ENCODE data around the gene ZBTB22. TPM values are rescaled to one million over a fixed set of nuclear protein-coding genes. Genes with fewer than 3 reads are reported as not detected.
"Not testable (repeated sequence)": the region's sequence is repeated elsewhere in the genome, so short reads cannot be mapped to it uniquely, and the experiment has no call there.

ZBTB22 gene
- total RNA-seq, 4 donors from 2014 or later = 8.5 to 17.5 (median 14.8) TPM

GRCh38 chr6:33277663-33278391 is 39.7 kb downstream of the ZBTB22 start:
- H3K4me1 ChIP-seq = peaks cover 17 to 72% (median 47%) of the 10 kb centered on the region in 3 donors
- H3K4me3 ChIP-seq = peak overlapping the region; percentile 46 to 87 (median 70)
- 27 to 36% methylated on average over 7 to 10 of the region's 39 CpGs for WGBS, 2 donors
- no peaks in the 10 kb centered on the region for H3K27me3 ChIP-seq
- TF ChIP-seq POLR2A (IDR thresholded peaks at IDR 0.05) (no peak), CTCF (IDR thresholded peaks at IDR 0.05) (no peak)
- intact Hi-C loops (cut with DNase I) = no loop called here
- no peaks in the 10 kb centered on the region for H3K9me3 ChIP-seq
- no peak for DNase-seq
- peak overlapping the region; percentile 94 to 98 (median 97) for H3K27ac ChIP-seq
- H3K36me3 ChIP-seq = peaks cover 7 to 86% (median 32%) of the 10 kb centered on the region in 3 donors

GRCh38 chr6:33276864-33277662 is 40.5 kb downstream of the ZBTB22 start, which contains the start of gene B3GALT4:
B3GALT4 (plus strand) TSS chr6:33277123; CDS start chr6:33277420, 297 bp downstream.
- Histone ChIP-seq H3K27me3 (no peaks in the 10 kb centered on the region), H3K9me3 (no peaks in the 10 kb centered on the region), H3K36me3 (peaks cover 7 to 79% (median 29%) of the 10 kb centered on the region in 3 donors), H3K4me1 (peaks cover 23 to 79% (median 51%) of the 10 kb centered on the region in 3 donors), H3K4me3 (peak within 1 kb of the TSS; percentile 46 to 87 (median 70)), H3K27ac (peak within 1 kb of the TSS; percentile 94 to 98 (median 97))
- TF ChIP-seq CTCF (IDR thresholded peaks at IDR 0.05) (peak in 5 of 6 experiments; percentile 37 to 70 (median 55)), POLR2A (IDR thresholded peaks at IDR 0.05) (peak in 3 of 4 donors; percentile 58 to 91 (median 68))
- WGBS, 2 donors = 1% methylated on average over 18 to 32 of the region's 80 CpGs
- DNase-seq = no peak
- intact Hi-C loops (cut with DNase I) = no loop called here

- Histone ChIP-seq H3K27ac (peak overlapping the region; percentile 94 to 98 (median 97)), H3K9me3 (no peaks in the 10 kb centered on the region), H3K4me3 (peak overlapping the region; percentile 46 to 87 (median 70)), H3K4me1 (peaks cover 23 to 79% (median 51%) of the 10 kb centered on the region in 3 donors), H3K36me3 (peaks cover 7 to 73% (median 29%) of the 10 kb centered on the region in 3 donors), H3K27me3 (no peaks in the 10 kb centered on the region)
- no peak for DNase-seq
- intact Hi-C loops (cut with DNase I) = no loop called here
- TF ChIP-seq POLR2A (IDR thresholded peaks at IDR 0.05) (no peak), CTCF (IDR thresholded peaks at IDR 0.05) (no peak)
Observed at GRCh38 chr6:33276581-33276863, 41.0 kb downstream of the ZBTB22 start.

- DNase-seq; intact Hi-C loops (cut with DNase I); H3K9me3 ChIP-seq; H3K27me3 ChIP-seq: not testable (repeated sequence)
- 56 to 64% methylated on average over 15 to 16 of the region's 16 CpGs for WGBS, 2 donors
- H3K36me3 ChIP-seq = peaks cover 7 to 68% (median 29%) of the 10 kb centered on the region in 3 donors
- peak overlapping the region; percentile 94 to 98 (median 97) for H3K27ac ChIP-seq
- H3K4me3 ChIP-seq = peak overlapping the region in 3 of 4 donors; percentile 65 to 87 (median 75)
- peaks cover 23 to 81% (median 52%) of the 10 kb centered on the region in 3 donors for H3K4me1 ChIP-seq
Observed at GRCh38 chr6:33275795-33276580, 41.6 kb downstream of the ZBTB22 start.

Measured in esophagus squamous epithelium (tissue), 5 donors.